ENCODE measurements around the gene PRSS33.

- TF ChIP-seq POLR2A (IDR thresholded peaks at IDR 0.05) (no peak), CTCF (IDR thresholded peaks at IDR 0.05) (no peak)
These were observed 33.7 kb downstream of the PRSS33 start for GRCh38 chr16:2753733-2754020.
